Uterus (tissue), 2 donors: ENCODE results near the gene OMG.
"Not testable (repeated sequence)": the region's sequence is repeated elsewhere in the genome, so short reads cannot be mapped to it uniquely, and the experiment has no call there.

ENCODE experiments used
- CTCF ChIP-seq, 4 experiments: fragments of 200-600 bp in 2 of 4; fragments of 450-650 bp in 2 of 4; sonication (generic) in 2 of 4; IDR thresholded peaks; one replicate each; pipeline ENCODE4 v1.5.1; 2016 to 2019; ENCODE audit warnings: antibody characterized with exemption in 4 of 4, mild to moderate bottlenecking in 2 of 4, moderate library complexity in 1 of 4
- POLR2A ChIP-seq, 2 donors: fragments of 450-650 bp; IDR thresholded peaks; one replicate each; pipeline ENCODE4 v1.6.1; 2016; ENCODE audit warnings: antibody characterized with exemption in 2 of 2, mild to moderate bottlenecking in 1 of 2, moderate library complexity in 1 of 2

GRCh38 chr17:31287932-31288331 is 9.1 kb downstream of the OMG start:
- not testable (repeated sequence) for TF ChIP-seq CTCF, POLR2A (IDR thresholded peaks at IDR 0.05)
